Measurements from ENCODE around the gene SLC7A8. TPM values are rescaled to one million over a fixed set of nuclear protein-coding genes. Genes with fewer than 3 reads are reported as not detected.
A peak's percentile ranks its signal among the peaks of the same experiment; 100 is the strongest.
"Not testable (repeated sequence)": the region's sequence is repeated elsewhere in the genome, so short reads cannot be mapped to it uniquely, and the experiment has no call there.

Gene SLC7A8
- total RNA-seq, result 4.1 TPM

GRCh38 chr14:23183479-23183878 is at the start of gene SLC7A8:
Gene SLC7A8, minus strand, starts transcription at chr14:23183660. Its CDS starts 746 bp downstream, at chr14:23182914.
- FAIRE-seq, result no peak

DNA sequence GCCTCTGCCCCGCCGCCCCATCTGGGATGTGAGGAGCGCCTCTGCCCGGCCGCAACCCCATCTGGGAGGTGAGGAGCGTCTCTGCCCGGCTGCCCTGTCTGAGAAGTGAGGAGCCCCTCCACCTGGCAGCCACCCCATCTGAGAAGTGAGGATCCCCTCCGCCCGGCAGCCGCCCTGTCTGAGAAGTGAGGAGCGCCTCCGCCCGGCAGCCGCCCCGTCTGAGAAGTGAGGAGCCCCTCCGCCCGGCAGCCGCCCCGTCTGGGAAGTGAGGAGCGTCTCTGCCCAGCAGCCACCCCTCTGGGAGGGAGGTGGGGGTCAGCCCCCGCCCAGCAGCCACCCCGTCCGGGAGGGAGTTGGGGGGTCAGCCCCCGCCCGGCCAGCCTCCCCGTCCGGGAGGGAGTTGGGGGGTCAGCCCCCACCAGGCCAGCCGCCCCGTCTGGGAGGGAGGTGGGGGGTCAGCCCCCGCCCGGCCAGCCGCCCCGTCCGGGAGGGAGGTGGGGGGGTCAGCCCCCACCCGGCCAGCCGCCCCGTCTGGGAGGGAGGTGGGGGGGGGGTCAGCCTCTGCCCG is 48.9 kb upstream of the SLC7A8 start:
- DNase-seq (ENCODE audit: low spot score in 2 of 2); FAIRE-seq: not testable (repeated sequence)

More at GRCh38 chr14:23183479-23183878, at the start of gene SLC7A8:
- peak in 1 of 2 donors; percentile 47 for DNase-seq (ENCODE audit: low spot score in 2 of 2)

- no peak for DNase-seq (ENCODE audit: low spot score in 2 of 2)
- FAIRE-seq, result no peak
These were observed 45.4 kb upstream of the SLC7A8 start for GRCh38 chr14:23228812-23229211.

- FAIRE-seq (no peak), DNase-seq (ENCODE audit: low spot score in 2 of 2) (no peak)
These were observed 44.1 kb upstream of the SLC7A8 start for GRCh38 chr14:23227566-23227965.

DNA sequence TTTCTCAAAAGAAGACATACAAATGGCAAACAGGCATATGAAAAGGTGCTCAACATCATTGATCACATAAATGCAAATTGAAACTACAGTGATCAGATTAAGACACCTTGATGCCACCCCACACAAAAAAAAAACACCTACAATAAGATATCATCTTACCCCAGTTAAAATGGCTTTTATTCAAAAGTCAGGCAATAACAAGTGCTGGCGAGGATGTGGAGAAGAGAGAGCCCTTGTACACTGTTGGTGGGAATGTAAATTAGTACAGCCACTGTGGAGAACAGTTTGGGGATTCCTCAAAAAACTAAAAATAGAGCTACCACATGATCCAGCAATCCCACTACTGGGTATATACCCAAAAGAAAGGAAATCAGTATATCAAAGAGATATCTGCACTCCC is 41.5 kb upstream of the SLC7A8 start:
- not testable (repeated sequence) for DNase-seq (ENCODE audit: low spot score in 2 of 2); FAIRE-seq

DNA sequence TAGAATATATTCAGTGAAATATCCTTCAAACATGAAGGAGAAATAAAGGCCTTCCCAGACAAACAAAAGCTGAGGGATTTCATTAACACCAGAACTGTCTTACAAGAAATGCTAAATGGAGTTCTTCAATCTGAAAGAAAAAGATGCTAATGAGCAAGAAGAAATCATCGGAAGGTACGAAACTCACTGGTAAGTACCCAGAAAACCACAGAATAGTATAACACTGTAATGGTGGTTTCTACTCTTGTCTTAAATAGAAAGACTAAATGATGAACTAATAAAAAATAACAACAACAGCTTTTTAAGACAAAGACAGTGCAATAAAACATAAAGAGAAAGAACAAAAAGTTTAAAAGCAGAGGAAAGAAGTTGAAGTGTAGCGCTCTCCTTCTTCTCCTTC is 35.6 kb upstream of the SLC7A8 start:
- DNase-seq (ENCODE audit: low spot score in 2 of 2), result no peak
- no peak for FAIRE-seq

- FAIRE-seq, result no peak
- DNase-seq (ENCODE audit: low spot score in 2 of 2), result no peak
These were observed 33.9 kb upstream of the SLC7A8 start for GRCh38 chr14:23217032-23218020.

DNA sequence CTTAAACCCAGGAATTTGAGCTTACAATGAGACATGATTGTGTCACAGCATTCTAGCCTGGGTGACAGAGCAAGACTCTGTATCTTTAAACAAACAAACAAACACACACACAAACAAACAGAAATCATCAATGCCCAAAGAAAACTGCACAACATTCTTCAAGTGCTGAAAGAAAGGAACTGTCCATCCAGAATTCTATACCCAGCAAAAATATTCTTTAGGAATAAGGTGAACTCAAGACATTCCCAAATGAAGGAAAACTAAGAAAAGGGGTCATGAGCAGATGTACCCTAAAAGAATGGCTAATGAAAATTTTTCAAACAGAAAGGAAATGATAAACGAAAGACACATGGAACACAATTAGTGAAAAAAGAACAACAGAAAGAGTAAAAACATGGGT is 32.0 kb upstream of the SLC7A8 start:
- FAIRE-seq, result no peak
- no peak for DNase-seq (ENCODE audit: low spot score in 2 of 2)

- DNase-seq (ENCODE audit: low spot score in 2 of 2) (no peak), FAIRE-seq (no peak)
These were observed 26.4 kb upstream of the SLC7A8 start for GRCh38 chr14:23209651-23210423.

DNA sequence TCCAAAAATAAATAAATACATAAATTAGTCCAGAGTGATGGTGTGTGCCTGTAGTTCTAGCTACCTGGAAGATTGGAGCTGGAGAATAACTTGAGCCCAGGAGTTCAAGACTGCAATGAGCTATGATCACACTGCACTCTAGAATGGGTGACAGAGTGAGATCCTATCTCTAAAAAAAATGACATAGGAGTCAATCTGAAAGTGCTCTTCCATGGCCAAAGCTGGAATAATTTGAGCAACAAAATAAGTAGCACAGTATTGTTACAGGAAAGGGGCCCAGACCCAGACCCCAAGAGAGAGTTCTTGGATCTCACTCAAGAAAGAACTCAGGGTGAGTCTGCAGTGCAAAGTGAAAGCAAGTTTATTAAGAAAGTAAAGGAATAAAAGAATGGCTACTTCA is 24.9 kb upstream of the SLC7A8 start:
- DNase-seq (ENCODE audit: low spot score in 2 of 2) (no peak), FAIRE-seq (no peak)

GRCh38 chr14:23207146-23207540 is 23.7 kb upstream of the SLC7A8 start:
- FAIRE-seq (no peak), DNase-seq (ENCODE audit: low spot score in 2 of 2) (no peak)

GRCh38 chr14:23206422-23207145 is 23.1 kb upstream of the SLC7A8 start:
- DNase-seq (ENCODE audit: low spot score in 2 of 2) (no peak), FAIRE-seq (no peak)

DNA sequence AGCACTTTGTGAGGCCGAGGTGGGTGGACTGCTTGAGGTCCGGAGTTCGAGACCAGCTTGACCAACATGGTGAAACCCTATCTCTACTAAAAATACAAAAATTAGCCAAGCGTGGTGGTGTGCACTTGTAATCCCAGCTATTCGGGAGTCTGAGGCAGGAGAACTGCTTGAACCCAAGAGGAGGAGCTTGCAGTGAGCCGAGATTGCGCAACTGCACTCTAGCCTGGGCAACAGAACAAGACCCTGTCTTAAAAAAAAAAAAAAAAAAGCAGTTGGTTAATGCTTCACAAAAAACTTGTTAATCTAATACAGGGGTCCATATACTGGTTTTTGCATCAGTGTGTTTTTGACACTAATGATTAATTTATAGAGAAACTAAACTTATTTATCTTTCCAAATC is 18.5 kb upstream of the SLC7A8 start:
- FAIRE-seq (no peak), DNase-seq (ENCODE audit: low spot score in 2 of 2) (no peak)

DNA sequence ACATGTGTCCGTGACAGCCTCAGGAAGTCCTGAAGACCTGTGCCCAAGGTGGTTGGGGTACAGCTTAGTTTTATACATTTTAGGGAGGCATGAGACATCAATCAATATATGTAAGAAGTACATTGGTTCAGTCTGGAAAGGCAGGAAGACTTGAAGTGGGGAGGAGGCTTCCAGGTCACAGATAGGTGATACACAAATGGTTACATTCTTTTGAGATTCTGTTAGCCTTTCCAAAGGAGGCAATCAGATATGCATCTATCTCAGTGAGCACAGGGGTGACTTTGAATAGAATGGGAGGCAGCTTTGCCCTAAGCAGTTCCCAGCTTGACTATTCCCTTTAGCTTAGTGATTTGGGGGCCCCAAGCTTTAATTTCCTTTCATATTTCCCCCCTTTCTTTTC is 15.7 kb upstream of the SLC7A8 start:
- not testable (repeated sequence) for FAIRE-seq; DNase-seq (ENCODE audit: low spot score in 2 of 2)

- FAIRE-seq; DNase-seq (ENCODE audit: low spot score in 2 of 2): not testable (repeated sequence)
These were observed 13.0 kb upstream of the SLC7A8 start for GRCh38 chr14:23196487-23196886.

GRCh38 chr14:23195552-23196101 is 12.2 kb upstream of the SLC7A8 start:
- DNase-seq (ENCODE audit: low spot score in 2 of 2), result no peak
- FAIRE-seq, result no peak

DNA sequence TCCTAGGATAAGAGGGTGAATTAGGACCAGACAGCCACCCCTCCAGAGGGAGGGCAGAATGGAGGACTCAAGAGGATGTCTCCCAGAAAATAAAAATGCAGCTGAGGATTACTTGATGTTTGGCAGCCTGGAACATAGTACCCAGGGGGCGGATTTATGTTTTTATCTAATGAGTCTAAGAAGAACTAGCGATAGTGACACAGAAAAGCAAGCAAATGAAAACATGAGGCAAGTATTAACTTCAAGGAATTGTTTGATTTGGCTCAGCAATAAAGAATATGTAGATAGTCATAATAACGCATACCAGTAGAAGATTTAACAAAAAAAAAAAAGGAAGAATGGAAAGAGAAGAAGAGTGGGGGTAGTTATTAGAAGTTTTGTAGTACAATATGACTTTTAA is 10.0 kb upstream of the SLC7A8 start:
- no peak for FAIRE-seq
- no peak for DNase-seq (ENCODE audit: low spot score in 2 of 2)

GRCh38 chr14:23187925-23188324 is 4.5 kb upstream of the SLC7A8 start:
- FAIRE-seq, result no peak

GRCh38 chr14:23186913-23187654 is 3.6 kb upstream of the SLC7A8 start:
- no peak for FAIRE-seq
- DNase-seq (ENCODE audit: low spot score in 2 of 2), result peak; percentile 28 to 62

More at GRCh38 chr14:23187925-23188324, 4.5 kb upstream of the SLC7A8 start:
- DNase-seq (ENCODE audit: low spot score in 2 of 2), result no peak
